MCF 10A (cell line): ENCODE results near the gene CD247. TPM values are rescaled to one million over a fixed set of nuclear protein-coding genes. Genes with fewer than 3 reads are reported as not detected.

Source experiments
- BruUV-seq: library from RNA; stranded (reverse); fragments of 400-500 nt; replicated peaks from 2 replicates; lab custom pipeline; 2021; lab: Mats Ljungman, UMichigan
- CTCF ChIA-PET: fragments of 300-600 bp; sonication (Branson Sonifier 250); formaldehyde crosslinking; extraction: SDS; loops from one replicate; lab custom pipeline; 2021; ENCODE audit warnings: antibody characterized with exemption, inconsistent platforms; lab: Yijun Ruan, JAX
- POLR2A ChIA-PET: fragments of 300-600, 350-650 bp; sonication (Branson Sonifier 250); formaldehyde crosslinking; extraction: SDS; loops from one replicate; lab custom pipeline; 2020; ENCODE audit warnings: antibody characterized with exemption, inconsistent platforms; lab: Yijun Ruan, JAX
- DNase-seq: peaks from one replicate; pipeline ENCODE4 v3.0.0-alpha.2; 2018; ENCODE audit not compliant: unreplicated experiment
- H3K27ac Mint-ChIP-seq: one replicate; pipeline ENCODE4 v1.8.0; 2022; ENCODE audit warnings: mild to moderate bottlenecking, low read depth, mixed read lengths; ENCODE audit not compliant: unreplicated experiment
- H3K27me3 Mint-ChIP-seq: one replicate; pipeline ENCODE4 v1.8.0; 2022; ENCODE audit warnings: mixed read lengths; ENCODE audit not compliant: insufficient read depth, unreplicated experiment
- H3K36me3 Mint-ChIP-seq: one replicate; pipeline ENCODE4 v1.8.0; 2022; ENCODE audit warnings: mild to moderate bottlenecking, moderate library complexity, mixed read lengths; ENCODE audit not compliant: insufficient read depth, unreplicated experiment
- H3K4me1 Mint-ChIP-seq: one replicate; pipeline ENCODE4 v1.8.0; 2022; ENCODE audit warnings: mixed read lengths; ENCODE audit not compliant: insufficient read depth, unreplicated experiment
- H3K4me3 Mint-ChIP-seq: one replicate; pipeline ENCODE4 v1.8.0; 2022; ENCODE audit warnings: mild to moderate bottlenecking, moderate library complexity, mixed read lengths; ENCODE audit not compliant: unreplicated experiment
- H3K9me3 Mint-ChIP-seq: one replicate; pipeline ENCODE4 v1.8.0; 2022; ENCODE audit warnings: mixed read lengths; ENCODE audit not compliant: unreplicated experiment
- intact Hi-C: fragments of 100-400 bp; cut with micrococcal nuclease; formaldehyde crosslinking; loops from 2 replicates; pipeline ENCODE4 v1.14.1; 2022
- total RNA-seq: library from RNA; stranded (reverse); gene quantifications from 2 replicates; pipeline ENCODE4 v1.2.3, GENCODE V29; 2022
- TF ChIP-seq, protein P1 (sequence below): fragments of 200-600 bp; IDR thresholded peaks from one replicate; pipeline ENCODE4 v1.8.0; 2022; ENCODE audit warnings: antibody characterized with exemption, mild to moderate bottlenecking; ENCODE audit not compliant: unreplicated experiment

CD247 gene
- total RNA-seq, 1 experiment from 2014 or later, result not detected

DNA sequence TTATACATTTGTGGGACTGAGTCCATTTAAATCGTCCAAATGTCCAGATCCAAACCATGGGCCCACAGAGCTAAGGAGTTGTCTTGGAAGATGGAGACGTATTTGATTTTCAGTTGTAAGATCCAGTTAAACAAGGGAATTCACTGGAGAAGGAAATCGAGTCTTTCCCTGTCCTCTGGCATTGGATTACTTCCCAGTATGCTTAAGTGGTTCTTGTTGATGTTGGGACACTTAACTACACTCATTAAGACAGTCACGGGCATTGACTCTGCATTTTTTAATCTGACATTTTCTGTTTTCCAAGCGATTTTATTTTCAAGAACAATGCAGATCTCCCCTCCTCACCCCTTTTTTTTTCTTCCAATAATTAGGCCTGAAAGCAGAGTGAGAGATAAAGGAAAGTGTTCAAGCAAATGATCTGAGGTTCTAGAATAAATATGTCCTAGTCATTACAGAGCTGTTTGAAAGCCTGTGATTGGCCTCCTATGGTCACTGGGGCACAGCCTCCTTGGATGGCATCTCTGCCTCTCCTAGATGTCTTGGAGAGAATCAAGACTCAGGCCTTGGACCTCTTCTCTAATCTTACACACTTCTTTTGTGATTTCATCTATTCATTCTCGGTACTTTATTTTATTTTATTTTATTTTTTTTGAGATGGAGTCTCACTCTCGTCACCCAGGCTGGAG, 48.9 kb downstream of the CD247 start:
- POLR2A ChIA-PET, result interaction anchor here (1.2 kb wide), 1 partner anchor 14 kb away, joined by 7 read pairs; no protein-coding TSS in a partner anchor
- H3K36me3 Mint-ChIP-seq, result no peaks in the 10 kb centered on the region
- no peak for DNase-seq
- no peak overlapping the region for H3K27ac Mint-ChIP-seq
- BruUV-seq, result no TSS peak
- intact Hi-C loops, result no loop called here
- no peak overlapping the region for H3K4me3 Mint-ChIP-seq
- no peaks in the 10 kb centered on the region for H3K4me1 Mint-ChIP-seq
- H3K9me3 Mint-ChIP-seq, result no peaks in the 10 kb centered on the region
- H3K27me3 Mint-ChIP-seq, result no peaks in the 10 kb centered on the region
- TF ChIP-seq, protein P1, sequence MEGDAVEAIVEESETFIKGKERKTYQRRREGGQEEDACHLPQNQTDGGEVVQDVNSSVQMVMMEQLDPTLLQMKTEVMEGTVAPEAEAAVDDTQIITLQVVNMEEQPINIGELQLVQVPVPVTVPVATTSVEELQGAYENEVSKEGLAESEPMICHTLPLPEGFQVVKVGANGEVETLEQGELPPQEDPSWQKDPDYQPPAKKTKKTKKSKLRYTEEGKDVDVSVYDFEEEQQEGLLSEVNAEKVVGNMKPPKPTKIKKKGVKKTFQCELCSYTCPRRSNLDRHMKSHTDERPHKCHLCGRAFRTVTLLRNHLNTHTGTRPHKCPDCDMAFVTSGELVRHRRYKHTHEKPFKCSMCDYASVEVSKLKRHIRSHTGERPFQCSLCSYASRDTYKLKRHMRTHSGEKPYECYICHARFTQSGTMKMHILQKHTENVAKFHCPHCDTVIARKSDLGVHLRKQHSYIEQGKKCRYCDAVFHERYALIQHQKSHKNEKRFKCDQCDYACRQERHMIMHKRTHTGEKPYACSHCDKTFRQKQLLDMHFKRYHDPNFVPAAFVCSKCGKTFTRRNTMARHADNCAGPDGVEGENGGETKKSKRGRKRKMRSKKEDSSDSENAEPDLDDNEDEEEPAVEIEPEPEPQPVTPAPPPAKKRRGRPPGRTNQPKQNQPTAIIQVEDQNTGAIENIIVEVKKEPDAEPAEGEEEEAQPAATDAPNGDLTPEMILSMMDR, result no peak
- CTCF ChIA-PET, result interaction anchor here (0.6 to 6.6 kb wide), 9 partner anchors 9 to 1134 kb away, joined by 3 to 33 read pairs (median 3); no protein-coding TSS in a partner anchor

DNA sequence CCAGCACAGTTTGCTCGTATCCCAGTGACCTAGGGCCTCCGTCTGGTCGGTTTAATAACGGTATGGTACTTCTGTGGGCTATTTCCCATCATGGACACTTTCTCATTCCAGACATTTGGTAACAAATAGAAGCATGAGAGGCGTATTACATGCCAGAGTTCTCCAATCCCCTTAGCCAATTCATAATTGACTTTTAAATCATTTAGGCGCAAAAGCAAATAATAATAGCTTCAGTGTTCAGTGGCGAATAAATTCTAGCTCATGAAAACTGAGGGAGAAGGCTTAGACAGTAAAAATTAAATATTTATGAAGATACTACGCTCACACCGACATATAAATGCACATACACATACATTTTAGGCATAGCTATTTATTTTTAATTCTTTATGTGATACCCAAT, 50.6 kb downstream of the CD247 start:
- no peaks in the 10 kb centered on the region for H3K27me3 Mint-ChIP-seq
- TF ChIP-seq, protein P1, result no peak
- no peak overlapping the region for H3K27ac Mint-ChIP-seq
- CTCF ChIA-PET, result interaction anchor here (0.6 to 6.6 kb wide), 5 partner anchors 11 to 1543 kb away, joined by 3 to 33 read pairs (median 4); no protein-coding TSS in a partner anchor
- H3K36me3 Mint-ChIP-seq, result no peaks in the 10 kb centered on the region
- DNase-seq, result no peak
- no peaks in the 10 kb centered on the region for H3K9me3 Mint-ChIP-seq
- POLR2A ChIA-PET, result no interaction called here
- BruUV-seq, result no TSS peak
- H3K4me3 Mint-ChIP-seq, result no peak overlapping the region
- no peaks in the 10 kb centered on the region for H3K4me1 Mint-ChIP-seq
- intact Hi-C loops, result no loop called here

DNA sequence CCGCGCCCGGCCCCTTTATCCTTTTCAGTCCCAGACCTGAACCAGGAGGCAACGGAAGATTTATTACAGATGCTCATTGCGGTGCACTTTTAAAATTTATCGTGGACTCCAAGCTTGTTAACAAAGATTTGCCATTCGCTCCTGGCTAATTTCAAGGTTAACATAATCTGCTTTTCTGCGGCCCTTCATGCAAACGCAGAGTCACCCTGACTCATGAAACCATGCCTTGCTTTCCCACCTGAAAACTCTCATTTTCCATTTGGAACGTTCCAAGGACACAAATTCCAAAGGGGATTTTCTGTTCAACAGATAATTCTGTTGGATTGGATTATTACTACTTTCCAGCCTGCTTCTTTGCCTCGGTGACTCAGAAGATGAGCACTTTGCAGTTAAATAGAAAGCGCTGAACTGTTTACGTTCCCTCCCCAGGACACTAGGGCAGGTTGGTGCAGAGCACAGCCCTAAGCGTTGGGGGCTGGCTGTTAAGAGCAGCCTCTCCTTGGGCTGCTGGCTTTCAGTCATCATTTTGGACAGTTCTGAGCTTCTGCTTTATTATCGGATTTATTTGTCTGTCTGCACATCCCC, 51.1 kb downstream of the CD247 start:
- BruUV-seq, result no TSS peak
- Mint-ChIP-seq H3K4me3 (no peak overlapping the region), H3K27me3 (no peaks in the 10 kb centered on the region), H3K9me3 (no peaks in the 10 kb centered on the region), H3K27ac (no peak overlapping the region), H3K4me1 (no peaks in the 10 kb centered on the region), H3K36me3 (no peaks in the 10 kb centered on the region)
- TF ChIP-seq, protein P1, result no peak
- CTCF ChIA-PET, result interaction anchor here (0.6 to 6.6 kb wide), 4 partner anchors 25 to 1543 kb away, joined by 3 to 33 read pairs (median 4); no protein-coding TSS in a partner anchor
- intact Hi-C loops, result no loop called here
- POLR2A ChIA-PET, result no interaction called here
- no peak for DNase-seq

DNA sequence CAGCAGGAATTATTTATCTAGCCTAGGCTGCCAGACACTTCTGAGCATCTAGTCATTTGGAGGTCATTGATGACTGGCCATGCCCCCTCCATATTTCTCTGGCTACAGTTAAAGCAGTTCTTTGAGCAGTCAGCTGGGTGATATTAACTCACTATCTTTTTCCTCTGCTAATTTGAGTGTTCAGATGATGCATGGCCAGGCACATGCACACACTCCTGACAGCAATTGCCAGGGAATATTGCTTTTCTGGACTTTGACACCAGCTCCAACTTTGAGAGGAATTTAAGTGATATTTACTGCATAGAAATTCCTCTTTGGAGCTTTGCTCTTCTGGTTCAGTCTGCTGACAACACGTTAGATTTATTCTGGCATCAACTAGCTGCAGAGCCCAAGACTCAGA, 52.6 kb downstream of the CD247 start:
- ChIA-PET POLR2A (interaction anchor here (0.6 to 1.4 kb wide), 3 partner anchors 11 to 637 kb away, joined by 3 to 5 read pairs (median 3); no protein-coding TSS in a partner anchor), CTCF (interaction anchor here (0.5 to 6.6 kb wide), 8 partner anchors 23 to 407 kb away, joined by 3 to 33 read pairs (median 3); no protein-coding TSS in a partner anchor)
- Mint-ChIP-seq H3K27me3 (no peaks in the 10 kb centered on the region), H3K9me3 (no peaks in the 10 kb centered on the region), H3K36me3 (no peaks in the 10 kb centered on the region), H3K4me3 (no peak overlapping the region), H3K4me1 (no peaks in the 10 kb centered on the region), H3K27ac (no peak overlapping the region)
- no peak for DNase-seq
- no TSS peak for BruUV-seq
- TF ChIP-seq, protein P1, result no peak
- intact Hi-C loops, result no loop called here
